ENCODE data around the gene ZSCAN31. TPM values are rescaled to one million over a fixed set of nuclear protein-coding genes. Genes with fewer than 3 reads are reported as not detected.
"Not testable (repeated sequence)": the region's sequence is repeated elsewhere in the genome, so short reads cannot be mapped to it uniquely, and the experiment has no call there.

ZSCAN31 gene
- total RNA-seq, 4 donors from 2014 or later: 2.4 to 14.1 (median 7.5) TPM

- ATAC-seq: no peak
- Histone ChIP-seq H3K9me3 (peaks cover 0 to 20% (median 16%) of the 10 kb centered on the region in 3 donors), H3K4me3 (no peak overlapping the region), H3K36me3 (peaks cover 18 to 41% of the 10 kb centered on the region in 2 donors), H3K27me3 (no peaks in the 10 kb centered on the region), H3K27ac (no peak overlapping the region), H3K4me1 (peaks cover 0 to 4% of the 10 kb centered on the region in 2 donors)
- intact Hi-C loops (cut with DNase I; ENCODE audit: low total_unique reads): no loop called here
- no peak for DNase-seq
- in situ Hi-C loops (cut with MboI; ENCODE audit: low sequenced_read_pairs in 4 of 4): no loop called here
- no peak for TF ChIP-seq POLR2A (IDR thresholded peaks at IDR 0.05)
- TF ChIP-seq CTCF (IDR thresholded peaks at IDR 0.05 in 4 of 5, conservative IDR thresholded peaks at IDR 0.05 in 1 of 5): no peak
Observed at GRCh38 chr6:28330041-28330440, 5.9 kb downstream of the ZSCAN31 start.

- intact Hi-C loops (cut with DNase I; ENCODE audit: low total_unique reads) (no loop called here), in situ Hi-C loops (cut with MboI; ENCODE audit: low sequenced_read_pairs in 4 of 4) (no loop called here)
- H3K4me3 ChIP-seq: peak overlapping the region in 1 of 4 donors; percentile 43
- H3K36me3 ChIP-seq: peaks cover 18 to 65% of the 10 kb centered on the region in 2 donors
- ATAC-seq (no peak), DNase-seq (no peak)
- no peak overlapping the region for H3K27ac ChIP-seq
- TF ChIP-seq CTCF (IDR thresholded peaks at IDR 0.05 in 4 of 5, conservative IDR thresholded peaks at IDR 0.05 in 1 of 5): no peak
- TF ChIP-seq POLR2A (IDR thresholded peaks at IDR 0.05): no peak
- no peaks in the 10 kb centered on the region for H3K4me1 ChIP-seq
- peaks cover 0 to 20% (median 18%) of the 10 kb centered on the region in 3 donors for H3K9me3 ChIP-seq
- no peaks in the 10 kb centered on the region for H3K27me3 ChIP-seq
Observed at GRCh38 chr6:28326371-28326948, 9.5 kb downstream of the ZSCAN31 start.

GRCh38 chr6:28323813-28324424, 12.0 kb downstream of the ZSCAN31 start:
- H3K4me3 ChIP-seq: no peak overlapping the region
- TF ChIP-seq CTCF (IDR thresholded peaks at IDR 0.05 in 4 of 5, conservative IDR thresholded peaks at IDR 0.05 in 1 of 5) (no peak), POLR2A (IDR thresholded peaks at IDR 0.05) (no peak)
- in situ Hi-C loops (cut with MboI; ENCODE audit: low sequenced_read_pairs in 4 of 4): no loop called here
- no peaks in the 10 kb centered on the region for H3K27me3 ChIP-seq
- H3K27ac ChIP-seq: no peak overlapping the region
- DNase-seq: no peak
- no peak for ATAC-seq
- intact Hi-C loops (cut with DNase I; ENCODE audit: low total_unique reads): no loop called here
- H3K4me1 ChIP-seq: no peaks in the 10 kb centered on the region
- peaks cover 0 to 20% (median 18%) of the 10 kb centered on the region in 3 donors for H3K9me3 ChIP-seq
- H3K36me3 ChIP-seq: peaks cover 18 to 61% of the 10 kb centered on the region in 2 donors

GRCh38 chr6:28322661-28323060, 13.3 kb downstream of the ZSCAN31 start:
- H3K36me3 ChIP-seq: peaks cover 18 to 51% of the 10 kb centered on the region in 2 donors

GRCh38 chr6:28317866-28318265, 18.1 kb downstream of the ZSCAN31 start:
- ATAC-seq; H3K4me3 ChIP-seq; H3K4me1 ChIP-seq; H3K27ac ChIP-seq; in situ Hi-C loops (cut with MboI; ENCODE audit: low sequenced_read_pairs in 4 of 4); intact Hi-C loops (cut with DNase I; ENCODE audit: low total_unique reads); H3K36me3 ChIP-seq; H3K9me3 ChIP-seq; H3K27me3 ChIP-seq; DNase-seq: not testable (repeated sequence)

More at GRCh38 chr6:28322661-28323060, 13.3 kb downstream of the ZSCAN31 start:
- no peak for DNase-seq
- no peak for TF ChIP-seq CTCF (IDR thresholded peaks at IDR 0.05 in 4 of 5, conservative IDR thresholded peaks at IDR 0.05 in 1 of 5)
- no peak for TF ChIP-seq POLR2A (IDR thresholded peaks at IDR 0.05)
- Histone ChIP-seq H3K4me3 (no peak overlapping the region), H3K4me1 (no peaks in the 10 kb centered on the region), H3K27ac (no peak overlapping the region), H3K9me3 (peaks cover 0 to 18% (median 17%) of the 10 kb centered on the region in 3 donors), H3K27me3 (no peaks in the 10 kb centered on the region)
- ATAC-seq: no peak
- in situ Hi-C loops (cut with MboI; ENCODE audit: low sequenced_read_pairs in 4 of 4) (no loop called here), intact Hi-C loops (cut with DNase I; ENCODE audit: low total_unique reads) (no loop called here)

Measured in gastrocnemius medialis (tissue), 4 donors.